Adrenal gland (tissue), 5 donors: Measurements from ENCODE around the gene PHF13.

Experiments
- CTCF ChIP-seq, 6 experiments: fragments of 450-650 bp in 4 of 6; fragments of 200-600 bp in 2 of 6; sonication (generic) in 1 of 6; IDR thresholded peaks; 1 replicate in 5 of 6; 2 replicates in 1 of 6; pipeline versions ENCODE4 v1.5.1 to v1.8.0; 2016 to 2021; ENCODE audit warnings: antibody characterized with exemption in 6 of 6, mild to moderate bottlenecking in 2 of 6, moderate library complexity in 1 of 6
- POLR2A ChIP-seq, 2 donors: fragments of 450-650 bp; IDR thresholded peaks; one replicate each; pipeline ENCODE4 v1.6.1; 2017; ENCODE audit warnings: antibody characterized with exemption in 2 of 2, mild to moderate bottlenecking in 2 of 2, moderate library complexity in 1 of 2
- donor health status: DM: no; HTN: no; CAD: no.

GRCh38 chr1:6602669-6603237, 10.8 kb upstream of the PHF13 start, which contains the start of gene KLHL21:
- TF ChIP-seq CTCF (IDR thresholded peaks at IDR 0.05), result peak in 1 of 6 experiments; percentile 30
- peak; percentile 79 to 92 for TF ChIP-seq POLR2A (IDR thresholded peaks at IDR 0.05)
